CD4-positive, alpha-beta T cell treated with Interleukin-6 at 100 ng/mL for 8 hours (primary cell): ENCODE results near the gene ZFAND2B.

ENCODE experiments used
- DNase-seq: peaks from one replicate; pipeline ENCODE4 v3.0.0-alpha.2; 2020; ENCODE audit warnings: mixed read lengths, low spot score

Gene ZFAND2B

DNA sequence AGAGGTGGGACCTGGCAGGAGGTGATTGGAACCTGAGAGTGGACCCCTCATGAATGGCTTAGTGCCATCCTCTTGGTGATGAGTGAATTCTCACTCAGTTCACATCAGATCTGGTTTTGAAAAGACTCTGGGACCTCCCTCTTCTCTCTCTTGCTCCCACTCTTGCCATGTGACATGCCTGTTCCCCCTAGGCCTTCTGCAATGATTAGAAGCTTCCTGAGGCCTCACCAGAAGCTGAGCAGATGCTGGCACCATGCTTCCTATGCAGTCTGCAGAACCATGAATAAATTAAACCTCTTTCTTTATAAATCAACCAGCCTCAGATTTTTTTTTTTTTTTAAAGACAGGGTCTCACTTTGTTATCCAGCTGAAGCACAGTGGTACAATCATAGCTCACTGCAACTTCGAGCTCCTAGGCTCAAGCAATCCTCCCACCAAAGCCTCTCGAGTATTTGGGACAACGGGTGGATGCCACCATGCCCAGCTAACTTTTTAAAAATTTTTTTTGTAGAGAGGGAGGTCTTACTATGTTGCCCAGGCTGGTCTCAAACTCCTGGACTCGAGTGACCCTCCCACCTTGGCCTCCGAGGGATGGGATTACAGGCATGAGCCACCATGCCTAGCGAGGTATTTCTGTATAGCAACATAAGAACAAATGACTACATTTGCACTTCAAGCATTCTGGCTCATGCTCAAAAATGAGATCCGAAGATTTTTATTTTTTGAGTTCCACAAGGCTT lies 2.0 kb upstream of the ZFAND2B start:
- DNase-seq, result no peak

DNA sequence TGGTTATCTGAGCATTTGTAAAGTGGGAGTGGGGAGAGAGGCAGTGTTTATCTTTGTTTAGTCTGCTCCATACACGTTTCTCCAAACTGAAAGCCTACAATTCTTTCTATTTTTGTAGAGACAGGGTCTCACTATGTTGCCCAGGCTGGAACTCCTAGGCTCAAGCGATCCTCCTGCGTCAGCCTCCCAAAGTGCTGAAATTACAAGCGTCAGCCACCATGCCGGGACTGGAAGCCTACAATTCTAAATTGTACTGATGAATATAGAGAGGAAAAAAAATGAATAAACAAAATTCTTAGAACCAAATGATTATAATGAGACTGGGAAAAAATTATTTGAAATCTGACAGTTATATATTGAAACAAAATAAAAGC lies 1.4 kb upstream of the ZFAND2B start:
- DNase-seq, result no peak

DNA sequence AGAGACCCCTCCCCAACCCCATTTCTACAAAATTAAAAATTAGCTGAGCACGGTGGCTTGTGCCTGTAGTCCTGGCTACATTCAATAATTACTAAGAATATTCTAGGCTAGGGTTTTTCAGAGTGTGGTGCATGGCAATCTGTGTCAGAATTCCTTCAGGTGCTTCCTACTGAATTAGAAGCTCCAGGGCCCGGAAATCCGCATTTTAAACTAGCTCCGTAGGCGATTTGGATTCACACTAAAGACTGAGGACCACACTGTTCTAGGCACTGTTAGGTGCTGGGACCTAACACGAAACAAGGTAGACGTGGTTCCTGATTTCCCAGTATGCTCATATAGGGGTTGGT lies 628 bp upstream of the ZFAND2B start:
- no peak for DNase-seq

DNA sequence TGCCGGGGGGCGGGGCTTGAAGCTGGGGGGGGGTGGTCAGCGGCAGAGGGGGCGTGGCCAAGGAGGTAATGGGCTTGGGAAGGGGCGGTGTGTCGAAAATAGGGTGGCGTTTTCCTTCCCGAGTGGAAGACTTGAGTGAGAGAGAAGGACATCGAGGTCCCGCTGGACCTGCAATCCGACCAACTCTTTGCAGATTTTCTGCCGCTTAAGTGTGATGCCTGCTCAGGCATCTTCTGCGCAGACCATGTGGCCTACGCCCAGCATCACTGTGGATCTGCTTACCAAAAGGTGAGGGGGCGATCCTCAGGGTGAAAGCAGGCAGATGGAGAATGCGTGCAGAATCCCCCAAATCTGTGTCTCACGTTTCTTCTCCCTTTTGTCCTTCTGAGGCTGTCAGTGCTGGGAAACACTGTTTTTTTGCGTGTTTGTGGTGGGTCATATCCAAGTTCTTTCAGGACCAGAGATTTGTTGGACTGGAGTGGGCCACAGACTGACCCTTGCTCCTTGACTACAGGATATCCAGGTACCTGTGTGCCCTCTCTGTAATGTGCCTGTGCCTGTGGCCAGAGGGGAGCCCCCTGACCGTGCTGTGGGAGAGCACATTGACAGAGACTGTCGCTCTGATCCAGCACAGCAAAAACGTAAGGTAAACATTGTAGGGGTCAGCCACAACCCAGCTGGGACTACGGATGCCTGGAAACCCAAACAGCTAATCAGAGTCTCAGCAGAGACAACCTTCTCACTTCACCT lies 727 bp downstream of the ZFAND2B start:
- DNase-seq, result no peak

DNA sequence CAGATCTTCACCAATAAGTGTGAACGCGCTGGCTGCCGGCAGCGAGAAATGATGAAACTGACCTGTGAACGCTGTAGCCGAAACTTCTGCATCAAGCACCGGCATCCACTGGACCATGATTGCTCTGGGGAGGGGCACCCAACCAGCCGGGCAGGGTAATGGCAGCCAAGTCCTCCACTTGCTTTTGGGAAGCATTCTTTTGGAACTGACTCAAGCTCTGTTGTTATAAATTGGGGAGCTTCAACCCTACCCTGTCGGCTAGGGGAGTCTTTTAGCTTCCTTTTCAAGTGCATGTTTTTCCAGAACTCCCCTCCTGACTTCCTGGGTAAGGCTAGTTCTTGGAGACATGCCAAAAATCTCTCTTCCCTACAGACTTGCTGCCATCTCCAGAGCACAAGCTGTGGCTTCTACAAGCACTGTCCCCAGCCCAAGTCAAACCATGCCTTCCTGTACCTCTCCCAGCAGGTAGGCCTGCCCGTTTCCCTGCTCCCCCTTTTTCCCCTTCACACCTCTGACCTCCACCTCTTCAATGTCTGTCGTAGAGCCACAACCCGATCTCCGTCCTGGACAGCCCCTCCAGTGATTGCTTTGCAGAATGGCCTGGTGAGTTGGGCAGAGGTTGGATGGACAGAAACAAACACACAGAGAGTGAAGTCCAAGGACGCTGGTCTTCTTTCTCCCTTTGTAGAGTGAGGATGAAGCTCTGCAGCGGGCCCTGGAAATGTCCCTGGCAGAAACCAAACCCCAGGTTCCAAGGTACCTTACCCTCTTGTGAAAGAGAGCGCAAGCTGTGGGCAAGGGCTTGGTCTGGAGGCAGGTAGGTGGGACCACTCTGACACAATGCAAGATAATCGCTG lies 1.5 kb downstream of the ZFAND2B start:
- DNase-seq, result no peak

DNA sequence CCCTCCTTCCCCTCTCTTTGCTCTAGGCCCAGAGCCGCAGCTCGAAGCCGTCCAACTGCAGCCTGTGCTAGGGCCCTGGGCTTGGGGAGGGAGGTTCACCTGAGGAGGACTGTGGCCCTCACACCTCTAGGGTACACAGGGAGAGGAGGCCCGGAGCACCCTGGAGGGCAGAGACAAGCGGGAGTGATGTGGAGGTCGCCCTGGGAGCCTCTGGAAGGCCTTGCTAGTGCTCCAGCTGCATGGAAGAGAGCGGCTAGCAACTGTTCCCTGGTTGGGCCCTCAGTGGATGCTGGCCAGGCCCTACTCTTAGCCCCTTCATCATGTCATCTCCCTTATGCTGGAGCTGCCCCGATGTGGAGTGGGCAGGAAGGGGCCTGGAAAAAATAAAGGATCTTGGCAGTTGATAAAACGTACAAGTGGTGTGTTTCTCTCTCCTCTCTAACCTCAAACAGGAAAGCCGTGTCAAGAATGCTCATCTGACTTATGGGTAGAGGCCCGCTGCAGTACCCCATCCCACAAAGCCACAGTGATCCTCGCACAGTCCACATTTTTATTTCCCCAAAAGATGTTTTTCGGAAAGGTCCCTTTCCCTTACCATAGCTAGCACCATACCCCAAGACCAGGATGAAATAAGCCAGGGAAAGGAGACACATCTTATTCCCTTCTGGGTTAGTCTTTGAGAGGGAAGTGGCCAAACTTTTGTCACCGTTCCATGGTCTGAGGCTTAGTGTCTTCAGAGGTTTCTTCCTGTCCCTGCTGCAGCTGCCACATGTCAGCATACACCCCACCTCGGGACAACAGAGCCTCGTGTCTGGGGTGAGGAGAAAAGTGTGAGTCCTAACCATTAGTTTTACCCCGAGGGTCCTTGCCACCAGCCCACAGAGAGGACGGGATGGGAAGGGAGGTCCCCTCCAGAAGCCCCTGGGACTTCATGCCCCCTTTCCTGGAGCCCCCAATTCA lies 2.9 kb downstream of the ZFAND2B start:
- DNase-seq, result no peak

DNA sequence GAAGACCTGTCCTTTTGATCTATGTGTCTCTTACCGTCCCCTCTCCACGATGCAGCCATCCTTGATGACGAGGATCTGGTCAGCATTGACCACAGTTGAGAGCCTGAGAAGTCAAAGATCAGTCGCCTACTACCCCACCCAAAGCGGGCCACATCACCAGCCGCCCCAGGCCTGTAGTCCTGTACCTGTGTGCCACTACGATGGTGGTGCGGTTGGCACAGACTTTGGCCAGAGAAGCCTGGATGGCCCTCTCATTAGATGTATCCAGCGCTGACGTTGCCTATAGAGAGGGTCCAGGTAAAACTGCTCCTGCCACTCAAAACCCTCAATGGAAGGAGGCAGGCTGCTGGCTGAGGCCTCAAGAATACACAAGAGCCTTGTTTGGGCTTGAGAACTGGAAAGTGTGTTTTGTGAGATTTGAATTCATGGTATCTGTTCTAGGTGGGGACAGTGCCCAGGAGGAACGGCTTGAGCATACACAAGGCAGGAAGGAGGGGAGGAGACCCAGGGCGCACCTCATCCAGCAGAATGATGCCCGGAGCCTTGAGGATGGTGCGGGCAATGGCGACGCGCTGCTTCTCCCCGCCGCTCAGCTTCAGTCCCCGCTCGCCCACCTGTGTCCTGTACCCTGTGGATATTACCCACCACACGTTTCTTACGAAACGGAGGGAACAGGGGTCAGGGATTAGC lies 3.8 kb downstream of the ZFAND2B start:
- no peak for DNase-seq

DNA sequence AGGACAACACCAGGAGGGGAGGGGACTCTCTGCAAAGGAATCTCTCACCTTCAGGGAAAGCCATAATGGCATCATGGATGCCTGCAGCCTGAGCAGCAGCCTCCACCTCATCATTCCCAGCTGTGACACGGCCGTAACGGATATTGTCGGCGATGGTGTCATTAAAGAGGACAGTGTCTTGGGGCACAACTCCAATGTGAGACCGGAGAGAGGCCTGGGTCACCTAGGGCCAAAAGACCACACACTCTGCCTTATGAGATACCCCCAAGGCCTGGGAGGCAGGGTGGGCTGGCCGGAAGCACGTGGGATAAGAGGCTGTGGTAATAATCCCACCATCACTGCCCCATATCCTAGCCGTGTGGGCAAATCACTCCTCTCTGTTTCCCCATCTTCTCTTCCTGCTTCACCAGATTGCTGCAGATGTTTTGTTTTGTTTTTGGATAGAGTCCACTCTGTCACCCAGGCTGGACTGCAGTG lies 4.3 kb downstream of the ZFAND2B start:
- DNase-seq, result no peak

DNA sequence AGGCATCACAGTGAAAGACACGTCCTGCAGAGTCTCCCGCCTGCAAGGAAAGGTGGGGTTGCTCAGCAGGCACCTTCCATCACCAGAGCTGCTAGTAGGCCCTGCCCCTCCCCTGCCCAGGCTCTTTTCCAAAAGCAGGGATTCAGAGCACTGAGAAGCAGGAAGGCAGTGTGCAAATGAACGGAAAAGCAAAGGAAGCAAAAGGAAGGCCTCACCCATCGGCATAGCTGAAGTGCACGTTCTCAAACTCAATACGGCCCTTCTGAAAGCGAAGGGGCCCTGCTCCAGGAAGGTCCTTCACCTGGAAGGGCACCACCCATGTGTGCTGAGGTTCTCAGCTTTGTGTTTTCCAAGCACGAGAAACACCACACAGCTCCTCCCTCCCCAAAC lies 6.4 kb downstream of the ZFAND2B start:
- DNase-seq, result no peak

DNA sequence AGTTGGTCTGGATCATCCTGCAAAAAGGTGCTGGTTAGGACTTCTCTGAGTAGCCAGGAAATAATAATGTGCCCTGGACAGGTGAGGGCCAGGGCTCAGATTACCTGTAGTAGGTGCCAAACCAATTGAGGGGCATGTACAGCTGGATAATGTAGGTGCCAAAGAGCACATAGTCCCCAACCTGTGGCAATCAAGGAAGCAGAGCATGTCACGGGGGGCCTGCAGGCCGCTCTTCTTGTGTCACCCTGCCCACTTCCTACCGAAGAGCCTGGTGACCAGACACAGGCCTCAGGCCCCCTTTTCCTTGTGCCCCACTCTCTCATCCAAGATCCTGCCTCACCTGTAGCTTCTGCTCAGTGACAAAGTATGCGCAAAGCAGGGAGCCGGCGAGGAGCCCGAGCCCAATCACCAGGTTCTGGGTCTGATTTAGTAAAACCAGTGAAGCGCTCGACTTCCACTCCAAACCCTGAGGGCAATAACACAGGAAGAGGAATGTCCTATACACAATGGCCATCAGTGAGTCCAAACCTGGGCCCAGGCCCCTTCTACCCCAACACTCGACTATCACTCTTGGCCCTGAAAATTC lies 7.0 kb downstream of the ZFAND2B start:
- no peak for DNase-seq

DNA sequence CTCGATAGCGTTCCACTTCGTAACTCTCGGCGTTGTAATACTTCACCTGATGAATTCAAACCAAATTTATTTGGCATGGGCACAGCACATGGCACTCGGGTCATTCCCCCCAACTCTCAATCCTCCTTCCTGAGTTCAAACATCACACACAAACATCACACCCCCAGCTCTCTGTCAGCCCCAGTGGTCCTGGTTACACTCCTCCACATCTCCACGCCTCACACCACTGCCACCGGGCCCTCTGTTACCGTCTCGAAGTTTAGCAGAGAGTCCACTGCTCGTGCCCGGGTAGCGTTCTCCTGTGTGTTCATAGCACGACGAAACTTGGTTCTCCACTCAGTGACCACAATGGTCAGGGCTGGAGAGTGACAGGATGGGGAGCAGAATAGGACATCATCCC lies 7.6 kb downstream of the ZFAND2B start:
- no peak for DNase-seq

DNA sequence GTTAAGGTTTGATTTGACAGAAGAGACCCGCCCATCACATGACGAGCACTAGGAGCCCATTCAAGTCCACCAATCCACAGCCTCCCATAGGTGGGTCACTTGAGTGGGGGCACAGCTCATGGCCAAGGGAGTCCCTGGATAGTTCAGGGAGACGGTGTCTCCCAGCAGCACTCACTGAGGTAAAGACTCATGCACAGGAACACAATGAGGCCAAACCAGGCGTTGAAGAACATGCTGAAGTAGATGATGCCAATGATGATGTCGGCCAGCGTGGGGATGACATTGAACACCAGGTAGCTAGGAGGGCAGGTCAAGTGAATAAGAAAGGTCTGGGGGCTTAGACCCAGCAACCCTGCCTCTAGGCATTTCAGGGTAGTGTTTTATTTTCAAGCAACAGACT lies 8.2 kb downstream of the ZFAND2B start:
- no peak for DNase-seq

DNA sequence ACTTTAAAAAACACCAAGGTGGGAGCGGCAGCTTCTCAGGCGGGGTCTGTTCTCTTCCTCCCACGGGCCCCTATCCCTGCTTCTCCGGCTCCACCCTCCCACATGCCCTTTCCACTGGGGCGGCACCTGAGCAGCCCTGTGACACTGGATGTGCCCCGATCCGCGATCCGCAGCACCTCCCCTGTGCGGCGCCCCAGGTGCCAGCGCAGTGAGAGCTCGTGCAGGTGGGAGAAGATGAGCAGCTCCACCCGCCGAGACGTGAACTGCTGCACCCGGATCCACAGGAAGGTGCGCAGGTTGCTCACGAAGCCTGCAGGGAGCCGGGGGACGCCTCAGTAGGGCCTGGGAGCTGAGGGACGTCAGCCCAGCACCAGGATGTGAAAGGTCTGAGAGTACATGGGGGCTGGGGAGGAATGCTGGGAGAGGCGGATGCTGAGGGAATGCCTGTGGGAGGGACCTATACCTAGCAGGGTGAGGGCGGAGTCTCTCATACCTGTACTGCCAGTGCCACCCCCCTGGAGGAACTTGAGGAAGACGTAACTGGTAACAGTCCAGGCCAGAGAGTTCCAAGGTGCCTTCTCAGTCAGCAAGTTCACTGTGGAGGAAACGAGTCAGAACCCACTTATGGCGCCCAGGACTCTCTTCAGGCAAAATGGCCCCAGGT lies 9.4 kb downstream of the ZFAND2B start:
- DNase-seq, result no peak

DNA sequence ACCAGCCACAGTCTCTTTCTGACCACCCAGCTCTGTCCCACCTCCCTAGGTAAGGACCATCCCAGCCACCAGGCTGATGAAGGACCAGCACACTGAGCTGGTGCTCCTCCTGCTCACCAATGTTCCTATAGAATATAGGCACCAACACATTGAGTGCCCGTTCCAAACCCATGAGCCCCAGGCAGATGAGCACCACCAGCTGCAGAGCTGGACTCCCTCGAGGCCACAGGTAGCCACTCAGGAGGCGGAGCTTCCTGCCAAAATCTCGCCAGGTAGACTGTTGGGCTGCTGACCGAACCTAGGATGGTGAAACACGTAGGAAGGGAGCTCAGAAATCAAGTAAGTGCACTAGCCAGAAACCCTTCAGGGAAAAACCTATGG lies 9.9 kb downstream of the ZFAND2B start:
- no peak for DNase-seq

DNA sequence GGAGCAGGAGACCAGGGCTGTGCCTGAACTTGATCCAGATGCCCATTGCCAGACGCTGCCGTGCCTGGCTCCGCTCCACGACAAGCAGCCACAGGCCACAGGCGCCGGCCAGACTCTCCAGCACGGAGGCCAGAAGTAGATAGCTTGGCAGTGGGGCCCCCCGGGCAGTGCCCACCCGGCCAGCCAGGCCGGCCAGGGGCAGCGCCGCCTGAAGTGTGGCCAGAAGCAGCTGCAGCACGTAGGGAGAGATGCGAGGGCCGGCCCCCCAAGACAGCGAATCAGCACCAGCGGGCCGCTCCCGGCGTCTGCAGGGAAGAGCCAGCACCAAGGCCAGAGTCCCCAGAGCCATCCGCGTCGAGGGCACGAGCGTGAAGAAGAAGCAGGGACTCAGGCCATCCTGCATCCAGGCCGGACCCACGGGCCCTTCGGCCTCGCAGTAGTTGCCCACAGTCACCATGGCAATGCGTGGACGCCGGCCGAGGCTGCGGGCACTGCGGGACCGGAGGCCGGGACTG lies 11.7 kb downstream of the ZFAND2B start:
- no peak for DNase-seq

DNA sequence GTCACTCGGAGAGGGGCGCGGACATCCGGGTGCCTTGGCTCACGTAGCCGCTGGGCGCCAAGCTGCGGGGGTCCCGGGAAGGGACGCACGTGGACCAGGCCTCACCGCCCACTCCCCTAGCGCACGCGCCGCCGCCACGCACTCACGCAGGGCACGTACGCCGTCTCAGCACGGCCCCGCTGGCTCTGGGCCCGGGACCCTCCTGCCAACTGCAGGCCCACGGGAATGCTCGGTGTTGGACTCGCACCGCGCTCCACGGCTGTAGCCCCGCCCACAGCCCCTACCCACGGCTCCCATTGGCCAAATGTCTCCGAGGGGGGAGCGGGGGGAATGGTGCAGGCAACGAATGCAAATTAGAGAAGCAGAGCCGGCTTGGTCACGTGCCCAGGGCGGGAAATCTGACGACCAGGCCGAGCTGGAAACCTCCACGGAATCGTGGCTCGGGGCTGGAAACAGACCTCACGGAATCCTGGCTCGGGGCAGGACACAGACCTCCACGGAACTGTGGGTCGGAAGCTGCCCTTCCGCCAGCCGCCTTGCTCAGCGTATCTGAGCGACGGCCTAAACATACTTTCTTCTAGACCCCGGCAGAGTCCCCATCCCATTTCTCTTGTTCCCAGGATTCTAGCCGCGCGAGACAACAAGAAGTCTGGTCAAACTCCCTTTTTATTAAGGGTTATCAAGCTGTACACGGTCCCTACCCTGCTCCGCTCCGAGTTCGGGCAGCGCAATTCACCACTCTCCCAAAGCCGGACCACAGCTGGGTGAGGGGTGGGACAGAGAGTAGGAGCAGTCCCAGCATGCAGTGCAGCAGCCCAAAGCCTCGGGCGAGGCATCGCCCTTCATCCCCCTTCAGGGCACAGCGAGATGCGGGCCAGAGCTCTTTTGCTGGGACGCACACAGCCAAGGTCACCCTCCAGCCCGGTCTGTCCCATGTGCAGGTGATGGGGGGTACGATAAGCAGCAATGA lies 12.4 kb downstream of the ZFAND2B start, which contains the start of gene ABCB6:
Gene ABCB6, minus strand, starts transcription at position 227 of the 970 bp plus-strand sequence. CDS start 285 bp downstream, outside the sequence.
- peak; percentile 87 for DNase-seq

DNA sequence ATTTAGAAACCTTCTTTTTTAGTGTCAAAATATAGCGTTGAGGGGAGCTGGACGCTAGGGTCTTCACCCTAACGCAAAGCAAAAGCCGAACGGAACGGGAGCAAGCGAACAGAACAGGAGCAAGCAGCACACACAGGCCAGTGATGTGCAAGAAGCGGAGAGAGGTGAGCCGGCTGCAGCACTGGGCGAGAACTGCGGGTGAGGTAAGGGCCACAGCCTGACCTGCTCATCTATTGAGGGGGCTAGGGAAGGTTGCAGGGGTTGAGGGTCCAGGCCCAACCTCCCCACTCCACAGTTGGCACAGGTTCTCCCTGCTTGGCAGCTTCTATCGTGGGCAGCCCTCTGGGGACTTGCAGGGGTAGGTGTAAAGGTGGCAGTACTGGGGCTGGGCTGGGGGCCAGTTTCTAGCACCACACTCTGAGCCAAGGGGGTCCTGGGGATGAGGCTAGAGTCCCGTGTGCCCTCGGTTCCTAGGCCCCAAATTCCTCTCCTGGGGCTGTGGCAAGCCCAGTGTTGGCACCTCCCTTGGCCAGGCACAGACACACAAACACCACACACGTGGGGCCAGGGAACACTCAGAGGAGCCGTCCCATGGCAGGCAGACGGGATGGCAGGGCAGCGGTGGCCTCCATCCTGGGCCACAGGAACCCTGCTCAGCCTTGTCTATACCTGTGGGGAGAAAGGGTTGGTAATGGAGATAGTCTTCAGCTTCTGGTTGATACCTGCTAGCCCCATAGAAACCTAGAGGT lies 13.4 kb downstream of the ZFAND2B start:
- DNase-seq, result no peak
